Transverse colon (tissue), 3 donors: ENCODE measurements around the gene ZNF273.

Source experiments
- CTCF ChIP-seq, 5 experiments: fragments of 200-600 bp in 3 of 5; fragments of 450-650 bp in 2 of 5; sonication (generic) in 3 of 5; IDR thresholded peaks; 1 replicate in 2 of 5; 2 replicates in 3 of 5; pipeline ENCODE4 v1.5.1; 2016 to 2017; ENCODE audit warnings: antibody characterized with exemption in 5 of 5, inconsistent platforms in 3 of 5, mild to moderate bottlenecking in 2 of 5, moderate library complexity in 1 of 5
- EP300 ChIP-seq: sonication (generic); formaldehyde crosslinking; IDR thresholded peaks from one replicate; pipeline ENCODE4 v1.6.1; 2017; ENCODE audit warnings: antibody characterized with exemption, low read depth
- POLR2A ChIP-seq: fragments of 450-650 bp; IDR thresholded peaks from one replicate; pipeline ENCODE4 v1.6.1; 2016; ENCODE audit warnings: antibody characterized with exemption, mild to moderate bottlenecking, moderate library complexity

GRCh38 chr7:64878684-64879083 lies 24.4 kb upstream of the ZNF273 start:
- TF ChIP-seq CTCF (IDR thresholded peaks at IDR 0.05) = no peak
- TF ChIP-seq POLR2A = no peak
- TF ChIP-seq EP300 = no peak
